Measurements from ENCODE around the gene CGREF1.
"Not testable (repeated sequence)": the region's sequence is repeated elsewhere in the genome, so short reads cannot be mapped to it uniquely, and the experiment has no call there.

CGREF1 gene

GRCh38 chr2:27079233-27080139 is 39.4 kb downstream of the CGREF1 start:
- TF ChIP-seq CTCF (conservative IDR thresholded peaks at IDR 0.05) = no peak
- no peak overlapping the region for H3K27ac ChIP-seq

GRCh38 chr2:27078267-27079194 is 40.4 kb downstream of the CGREF1 start, which contains the start of gene EMILIN1:
Gene EMILIN1 (plus strand): TSS chr2:27078615. CDS start chr2:27079066, 451 bp downstream.
- no peak for TF ChIP-seq CTCF (conservative IDR thresholded peaks at IDR 0.05)
- H3K27ac ChIP-seq = no peak within 1 kb of the TSS

GRCh38 chr2:27077231-27077630 is 41.7 kb downstream of the CGREF1 start:
- TF ChIP-seq CTCF (conservative IDR thresholded peaks at IDR 0.05) = no peak
- H3K27ac ChIP-seq = no peak overlapping the region

GRCh38 chr2:27076323-27076722 is 42.6 kb downstream of the CGREF1 start:
- no peak overlapping the region for H3K27ac ChIP-seq
- TF ChIP-seq CTCF (conservative IDR thresholded peaks at IDR 0.05) = no peak

- H3K27ac ChIP-seq = not testable (repeated sequence)
These were observed 43.4 kb downstream of the CGREF1 start for GRCh38 chr2:27075566-27075871.

GRCh38 chr2:27074738-27075565 is 44.0 kb downstream of the CGREF1 start:
- TF ChIP-seq CTCF (conservative IDR thresholded peaks at IDR 0.05) = no peak
- H3K27ac ChIP-seq = no peak overlapping the region

GRCh38 chr2:27073782-27074181 is 45.1 kb downstream of the CGREF1 start:
- H3K27ac ChIP-seq = no peak overlapping the region
- no peak for TF ChIP-seq CTCF (conservative IDR thresholded peaks at IDR 0.05)
